OCI-LY7 (cell line): ENCODE results near the gene SEMA3E.

Source experiments
- EZH2phosphoT487 ChIP-seq: fragments of 200-600 bp; sonication (generic); IDR thresholded peaks from 2 replicates; pipeline ENCODE4 v1.6.1; 2018; ENCODE audit warnings: low read depth, borderline replicate concordance, mild to moderate bottlenecking, mixed run types, antibody characterized with exemption, low read length, moderate library complexity, mixed read lengths
- TF ChIP-seq, protein P1 (sequence below): fragments of 200-600 bp; sonication (generic); conservative IDR thresholded peaks from 2 replicates; pipeline ENCODE4 v1.5.1; 2014; ENCODE audit warnings: mild to moderate bottlenecking, antibody characterized with exemption, low read length, moderate library complexity, mixed read lengths

DNA sequence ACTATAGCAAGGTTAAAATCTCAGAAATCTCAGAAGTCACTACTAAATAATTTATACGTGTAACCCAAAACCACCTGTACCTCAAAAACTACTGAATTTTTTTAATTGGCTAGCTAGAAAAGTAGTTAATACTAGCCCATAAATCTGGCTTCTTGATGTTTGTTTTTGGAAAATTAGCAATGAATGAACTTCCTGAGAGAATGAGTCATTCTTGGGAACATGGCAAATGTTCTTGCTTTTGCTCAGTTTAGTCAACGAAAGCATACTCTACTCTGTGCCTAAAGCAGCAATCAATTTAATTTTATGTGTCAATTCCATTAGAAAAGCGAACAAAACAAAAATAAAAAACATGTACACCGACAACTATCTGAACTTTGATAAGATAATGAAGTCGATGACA is 69.2 kb downstream of the SEMA3E start:
- TF ChIP-seq, protein P1, sequence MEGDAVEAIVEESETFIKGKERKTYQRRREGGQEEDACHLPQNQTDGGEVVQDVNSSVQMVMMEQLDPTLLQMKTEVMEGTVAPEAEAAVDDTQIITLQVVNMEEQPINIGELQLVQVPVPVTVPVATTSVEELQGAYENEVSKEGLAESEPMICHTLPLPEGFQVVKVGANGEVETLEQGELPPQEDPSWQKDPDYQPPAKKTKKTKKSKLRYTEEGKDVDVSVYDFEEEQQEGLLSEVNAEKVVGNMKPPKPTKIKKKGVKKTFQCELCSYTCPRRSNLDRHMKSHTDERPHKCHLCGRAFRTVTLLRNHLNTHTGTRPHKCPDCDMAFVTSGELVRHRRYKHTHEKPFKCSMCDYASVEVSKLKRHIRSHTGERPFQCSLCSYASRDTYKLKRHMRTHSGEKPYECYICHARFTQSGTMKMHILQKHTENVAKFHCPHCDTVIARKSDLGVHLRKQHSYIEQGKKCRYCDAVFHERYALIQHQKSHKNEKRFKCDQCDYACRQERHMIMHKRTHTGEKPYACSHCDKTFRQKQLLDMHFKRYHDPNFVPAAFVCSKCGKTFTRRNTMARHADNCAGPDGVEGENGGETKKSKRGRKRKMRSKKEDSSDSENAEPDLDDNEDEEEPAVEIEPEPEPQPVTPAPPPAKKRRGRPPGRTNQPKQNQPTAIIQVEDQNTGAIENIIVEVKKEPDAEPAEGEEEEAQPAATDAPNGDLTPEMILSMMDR: no peak
- no peak for TF ChIP-seq EZH2phosphoT487
